HEK293 (cell line): ENCODE results near the gene ANAPC10.

Experiments
- CTCF ChIA-PET: fragments of 350-600 bp; formaldehyde crosslinking; extraction: SDS; loops from one replicate; lab custom pipeline; 2021; ENCODE audit warnings: antibody characterized with exemption; lab: Yijun Ruan, JAX
- POLR2A ChIA-PET: fragments of 300-600 bp; formaldehyde crosslinking; extraction: SDS; loops from one replicate; lab custom pipeline; 2020; ENCODE audit warnings: antibody characterized with exemption, inconsistent platforms; lab: Yijun Ruan, JAX
- H3K27ac ChIP-seq: fragments of 200-500 bp; sonication (Bioruptor generic); 2 replicates; pipeline ENCODE4 v1.5.1; 2014; ENCODE audit warnings: low read depth, low read length, control low read depth, inconsistent platforms; ENCODE audit errors: extremely low read depth
- H3K36me3 ChIP-seq, 2 experiments: fragments of 200-500 bp in 1 of 2; sonication (Bioruptor generic) in 1 of 2; 1 replicate in 1 of 2; 2 replicates in 1 of 2; pipeline ENCODE4 v1.5.1; 2014 to 2017; ENCODE audit warnings: inconsistent platforms in 2 of 2, low read length in 2 of 2; ENCODE audit not compliant: control insufficient read depth in 2 of 2, insufficient read depth in 1 of 2
- H3K4me1 ChIP-seq: fragments of 200-500 bp; sonication (Bioruptor generic); 2 replicates; pipeline ENCODE4 v1.5.1; 2014; ENCODE audit warnings: mild to moderate bottlenecking, low read length, inconsistent platforms; ENCODE audit not compliant: control insufficient read depth, insufficient read depth
- H3K4me3 ChIP-seq: 2 replicates; pipeline ENCODE4 v1.5.1; 2011; ENCODE audit warnings: low read depth, mild to moderate bottlenecking, control low read depth, low read length, moderate library complexity
- H3K9me3 ChIP-seq: fragments of 200-500 bp; sonication (Bioruptor generic); 2 replicates; pipeline ENCODE4 v1.5.1; 2014; ENCODE audit warnings: low read depth, low read length, inconsistent platforms; ENCODE audit not compliant: control insufficient read depth, insufficient read depth
- ATF2 ChIP-seq: fragments of 450-650 bp; formaldehyde crosslinking; IDR thresholded peaks from 2 replicates; pipeline ENCODE4 v1.5.1; 2016; ENCODE audit warnings: missing biosample characterization, missing genetic modification characterization, low read depth
- BCL11A ChIP-seq: fragments of 450-650 bp; formaldehyde crosslinking; IDR thresholded peaks from 2 replicates; pipeline ENCODE4 v1.5.1; 2016; ENCODE audit warnings: low read depth, missing biosample characterization, missing genetic modification characterization
- KLF1 ChIP-seq: fragments of 450-650 bp; formaldehyde crosslinking; IDR thresholded peaks from 2 replicates; pipeline ENCODE4 v1.5.1; 2016; ENCODE audit warnings: missing biosample characterization, missing genetic modification characterization
- KLF8 ChIP-seq: fragments of 450-650 bp; formaldehyde crosslinking; IDR thresholded peaks from 2 replicates; pipeline ENCODE4 v1.5.1; 2016; ENCODE audit warnings: missing biosample characterization, missing genetic modification characterization
- KLF9 ChIP-seq: fragments of 450-650 bp; formaldehyde crosslinking; IDR thresholded peaks from 2 replicates; pipeline ENCODE4 v1.5.1; 2016; ENCODE audit warnings: missing biosample characterization, missing genetic modification characterization, low read depth
- MYNN ChIP-seq: fragments of 450-650 bp; formaldehyde crosslinking; IDR thresholded peaks from 2 replicates; pipeline ENCODE4 v1.5.1; 2016; ENCODE audit warnings: missing biosample characterization, missing genetic modification characterization, borderline replicate concordance
- PRDM4 ChIP-seq: fragments of 450-650 bp; formaldehyde crosslinking; IDR thresholded peaks from 2 replicates; pipeline ENCODE4 v1.5.1; 2017; ENCODE audit warnings: missing biosample characterization, missing genetic modification characterization
- SCRT1 ChIP-seq: fragments of 450-650 bp; formaldehyde crosslinking; IDR thresholded peaks from 2 replicates; pipeline ENCODE4 v1.5.1; 2016; ENCODE audit warnings: missing biosample characterization, missing genetic modification characterization, borderline replicate concordance
- ZNF155 ChIP-seq: fragments of 450-650 bp; formaldehyde crosslinking; IDR thresholded peaks from 2 replicates; pipeline ENCODE4 v1.5.1; 2016; ENCODE audit warnings: missing biosample characterization, missing genetic modification characterization
- ZNF223 ChIP-seq: fragments of 450-650 bp; formaldehyde crosslinking; IDR thresholded peaks from 2 replicates; pipeline ENCODE4 v1.5.1; 2016; ENCODE audit warnings: missing biosample characterization, missing genetic modification characterization
- ZNF311 ChIP-seq: fragments of 450-650 bp; formaldehyde crosslinking; IDR thresholded peaks from 2 replicates; pipeline ENCODE4 v1.5.1; 2017; ENCODE audit warnings: missing biosample characterization, missing genetic modification characterization, borderline replicate concordance
- ZNF324 ChIP-seq: fragments of 450-650 bp; formaldehyde crosslinking; IDR thresholded peaks from 2 replicates; pipeline ENCODE4 v1.5.1; 2016; ENCODE audit warnings: missing biosample characterization, missing genetic modification characterization
- ZNF335 ChIP-seq: fragments of 450-650 bp; formaldehyde crosslinking; conservative IDR thresholded peaks from 2 replicates; pipeline ENCODE4 v1.5.1; 2016; ENCODE audit warnings: missing biosample characterization, missing genetic modification characterization
- ZNF354C ChIP-seq: fragments of 450-650 bp; formaldehyde crosslinking; IDR thresholded peaks from 2 replicates; pipeline ENCODE4 v1.5.1; 2016; ENCODE audit warnings: missing biosample characterization, missing genetic modification characterization, low read depth, borderline replicate concordance
- ZNF510 ChIP-seq: fragments of 450-650 bp; formaldehyde crosslinking; IDR thresholded peaks from 2 replicates; pipeline ENCODE4 v1.5.1; 2018; ENCODE audit warnings: mild to moderate bottlenecking, missing genetic modification characterization, missing biosample characterization; ENCODE audit not compliant: insufficient replicate concordance
- ZNF610 ChIP-seq: fragments of 450-650 bp; formaldehyde crosslinking; IDR thresholded peaks from 2 replicates; pipeline ENCODE4 v1.5.1; 2016; ENCODE audit warnings: missing biosample characterization, missing genetic modification characterization, borderline replicate concordance
- ZNF654 ChIP-seq: fragments of 450-650 bp; formaldehyde crosslinking; IDR thresholded peaks from 2 replicates; pipeline ENCODE4 v1.5.1; 2016; ENCODE audit warnings: low read depth, missing biosample characterization, missing genetic modification characterization
- ZNF776 ChIP-seq: fragments of 450-650 bp; formaldehyde crosslinking; IDR thresholded peaks from 2 replicates; pipeline ENCODE4 v1.5.0; 2017; ENCODE audit warnings: missing biosample characterization, missing genetic modification characterization, borderline replicate concordance
- ZSCAN16 ChIP-seq: fragments of 450-650 bp; formaldehyde crosslinking; IDR thresholded peaks from 2 replicates; pipeline ENCODE4 v1.5.1; 2016; ENCODE audit warnings: missing biosample characterization, missing genetic modification characterization

The ANAPC10 gene

GRCh38 chr4:145048817-145049216, 49.2 kb downstream of the ANAPC10 start (continued):
- TF ChIP-seq MYNN (tag by site-specific recombination) (no peak), PRDM4 (tag by site-specific recombination) (no peak), KLF8 (tag by site-specific recombination) (no peak)

GRCh38 chr4:145047151-145047550, 50.8 kb downstream of the ANAPC10 start:
- CTCF ChIA-PET, result no interaction called here
- no peaks in the 10 kb centered on the region for H3K4me1 ChIP-seq
- TF ChIP-seq MYNN (tag by site-specific recombination), result no peak
- TF ChIP-seq ZNF610 (tag by site-specific recombination), result no peak
- TF ChIP-seq, all 188 proteins: peak for 0
- peaks cover 0 to 7% of the 10 kb centered on the region in 2 experiments; a peak in 1 of 3 replicates for H3K36me3 ChIP-seq
- no peak overlapping the region for H3K27ac ChIP-seq
- H3K9me3 ChIP-seq, result no peaks in the 10 kb centered on the region
- no peak overlapping the region for H3K4me3 ChIP-seq
- POLR2A ChIA-PET, result no interaction called here

- Histone ChIP-seq H3K4me3 (no peak overlapping the region), H3K36me3 (no peaks in the 10 kb centered on the region), H3K27ac (no peak overlapping the region), H3K9me3 (no peaks in the 10 kb centered on the region), H3K4me1 (no peaks in the 10 kb centered on the region)
- CTCF ChIA-PET, result no interaction called here
- TF ChIP-seq SCRT1 (tag by site-specific recombination) (no peak), ATF2 (tag by site-specific recombination) (no peak), BCL11A (tag by site-specific recombination) (no peak), ZNF776 (tag by site-specific recombination) (no peak), MYNN (tag by site-specific recombination) (no peak), ZNF311 (no peak), ZNF223 (tag by site-specific recombination) (no peak), ZNF654 (tag by site-specific recombination) (no peak), KLF9 (tag by site-specific recombination) (no peak), ZNF155 (tag by site-specific recombination) (no peak), ZNF354C (no peak), ZNF510 (tag by site-specific recombination) (no peak), ZNF324 (tag by site-specific recombination) (no peak), KLF1 (no peak), ZNF335 (tag by site-specific recombination) (no peak), ZSCAN16 (tag by site-specific recombination) (no peak)
- POLR2A ChIA-PET, result no interaction called here
Observed at GRCh38 chr4:145045180-145045579, 52.8 kb downstream of the ANAPC10 start.
